HG03378 (cell line): Measurements from ENCODE around the gene ADAMTS2.

Experiments
- ATAC-seq: cut with Tn5 transposase; IDR thresholded peaks from one replicate; pipeline ENCODE4 v1.9.1; 2021; ENCODE audit warnings: mild to moderate bottlenecking, moderate library complexity; ENCODE audit not compliant: unreplicated experiment

ADAMTS2 gene

GRCh38 chr5:179313849-179314521 is 31.3 kb downstream of the ADAMTS2 start:
- ATAC-seq = no peak

- ATAC-seq = no peak
These were observed 32.6 kb downstream of the ADAMTS2 start for GRCh38 chr5:179312557-179313235.

GRCh38 chr5:179311581-179311980 is 33.7 kb downstream of the ADAMTS2 start:
- no peak for ATAC-seq

GRCh38 chr5:179311091-179311470 is 34.2 kb downstream of the ADAMTS2 start:
- ATAC-seq = no peak

GRCh38 chr5:179310439-179311090 is 34.7 kb downstream of the ADAMTS2 start:
- ATAC-seq = no peak

- no peak for ATAC-seq
These were observed 35.4 kb downstream of the ADAMTS2 start for GRCh38 chr5:179309751-179310320.

- no peak for ATAC-seq
These were observed 35.9 kb downstream of the ADAMTS2 start for GRCh38 chr5:179309383-179309670.

GRCh38 chr5:179308563-179309382 is 36.5 kb downstream of the ADAMTS2 start:
- no peak for ATAC-seq

- ATAC-seq = no peak
These were observed 37.3 kb downstream of the ADAMTS2 start for GRCh38 chr5:179307931-179308471.

GRCh38 chr5:179307013-179307800 is 38.1 kb downstream of the ADAMTS2 start:
- ATAC-seq = no peak

GRCh38 chr5:179306191-179307012 is 38.9 kb downstream of the ADAMTS2 start:
- no peak for ATAC-seq

- no peak for ATAC-seq
These were observed 40.4 kb downstream of the ADAMTS2 start for GRCh38 chr5:179304871-179305270.

GRCh38 chr5:179304466-179304865 is 40.8 kb downstream of the ADAMTS2 start:
- no peak for ATAC-seq

GRCh38 chr5:179303451-179304200 is 41.6 kb downstream of the ADAMTS2 start:
- ATAC-seq = no peak

GRCh38 chr5:179302499-179303185 is 42.6 kb downstream of the ADAMTS2 start:
- ATAC-seq = no peak

- ATAC-seq = no peak
These were observed 43.5 kb downstream of the ADAMTS2 start for GRCh38 chr5:179301796-179302195.

GRCh38 chr5:179301376-179301775 is 43.9 kb downstream of the ADAMTS2 start:
- ATAC-seq = no peak
